Hepatocyte (in vitro differentiated cells): Measurements from ENCODE around the gene SLC16A9. TPM values are rescaled to one million over a fixed set of nuclear protein-coding genes. Genes with fewer than 3 reads are reported as not detected.
A peak's percentile ranks its signal among the peaks of the same experiment; 100 is the strongest.
"Not testable (repeated sequence)": the region's sequence is repeated elsewhere in the genome, so short reads cannot be mapped to it uniquely, and the experiment has no call there.

ENCODE experiments used
- DNase-seq: peaks from one replicate; pipeline ENCODE4 v3.0.0-alpha.2; 2016; ENCODE audit warnings: low spot score
- H2AFZ ChIP-seq: fragments of 200-600 bp; sonication (generic); 2 replicates; pipeline ENCODE4 v1.6.0; 2016; ENCODE audit warnings: antibody characterized with exemption, mild to moderate bottlenecking
- H3K27ac ChIP-seq: fragments of 200-600 bp; sonication (generic); 2 replicates; pipeline ENCODE4 v1.5.1; 2016; ENCODE audit warnings: mild to moderate bottlenecking
- H3K27me3 ChIP-seq: fragments of 200-600 bp; sonication (generic); 2 replicates; pipeline ENCODE4 v1.6.1; 2016
- H3K36me3 ChIP-seq: fragments of 200-600 bp; sonication (generic); replicated peaks from 2 replicates; pipeline ENCODE4 v1.5.1; 2016; ENCODE audit warnings: low read depth; ENCODE audit not compliant: insufficient read depth
- H3K4me1 ChIP-seq: fragments of 200-600 bp; sonication (generic); 2 replicates; pipeline ENCODE4 v1.5.1; 2016; ENCODE audit warnings: mild to moderate bottlenecking, moderate library complexity; ENCODE audit not compliant: insufficient read depth
- H3K4me2 ChIP-seq: fragments of 200-600 bp; sonication (generic); 2 replicates; pipeline ENCODE4 v1.6.0; 2016
- H3K4me3 ChIP-seq: fragments of 200-600 bp; sonication (generic); 2 replicates; pipeline ENCODE4 v1.5.1; 2016; ENCODE audit warnings: mild to moderate bottlenecking
- H3K79me2 ChIP-seq: fragments of 200-600 bp; sonication (generic); 2 replicates; pipeline ENCODE4 v1.6.0; 2017; ENCODE audit warnings: mild to moderate bottlenecking
- H3K9me2 ChIP-seq: fragments of 200-600 bp; sonication (generic); replicated peaks from 2 replicates; pipeline ENCODE4 v1.6.0; 2017; ENCODE audit warnings: mild to moderate bottlenecking; ENCODE audit not compliant: insufficient read depth
- H3K9me3 ChIP-seq: fragments of 200-600 bp; sonication (generic); 2 replicates; pipeline ENCODE4 v1.5.1; 2016; ENCODE audit warnings: low read depth, mild to moderate bottlenecking
- H4K20me1 ChIP-seq: fragments of 200-600 bp; sonication (generic); 2 replicates; pipeline ENCODE4 v1.6.0; 2016; ENCODE audit warnings: mild to moderate bottlenecking; ENCODE audit not compliant: insufficient read depth, poor library complexity, severe bottlenecking
- CTCF ChIP-seq: fragments of 200-600 bp; sonication (generic); IDR thresholded peaks from 2 replicates; pipeline ENCODE4 v1.5.1; 2016; ENCODE audit warnings: antibody characterized with exemption, mild to moderate bottlenecking; ENCODE audit not compliant: poor library complexity
- EZH2 ChIP-seq: fragments of 200-600 bp; sonication (generic); IDR thresholded peaks from 2 replicates; pipeline ENCODE4 v1.6.1; 2016; ENCODE audit warnings: antibody characterized with exemption, mild to moderate bottlenecking, borderline replicate concordance
- EZH2phosphoT487 ChIP-seq: fragments of 200-600 bp; sonication (generic); IDR thresholded peaks from one replicate; pipeline ENCODE4 v1.6.1; 2018; ENCODE audit warnings: antibody characterized with exemption, mild to moderate bottlenecking, low read depth, moderate library complexity; ENCODE audit not compliant: unreplicated experiment, severe bottlenecking
- WGBS: methylation state at CpG from one replicate; pipeline ENCODE4 v1.1.6; 2016; ENCODE audit warnings: low lambda C conversion rate; ENCODE audit errors: missing lambda C conversion rate; 5-methylcytosine and 5-hydroxymethylcytosine counted together
- polyA plus RNA-seq: library from polyadenylated mRNA; unstranded; fragments of >200 nt; fragmentation: Nextera tagmentation; extraction: Ambion mirVana; gene quantifications from 2 replicates; pipeline ENCODE4 v1.2.1, GENCODE V29; 2016
- total RNA-seq: library from RNA; depleted of rRNA; stranded (reverse); fragments of >200 nt; gene quantifications from 2 replicates; pipeline ENCODE4 v1.2.3, GENCODE V29; 2014

The SLC16A9 gene
- total and polyA plus RNA-seq, 2 experiments from 2014 or later = 2.0 to 4.7 TPM

- no peaks in the 10 kb centered on the region for H3K4me1 ChIP-seq
- no peak overlapping the region for H3K4me3 ChIP-seq
- TF ChIP-seq EZH2 = no peak
- no peak for TF ChIP-seq EZH2phosphoT487
- TF ChIP-seq CTCF = no peak
- 57% methylated on average over 2 of the region's 2 CpGs for WGBS
- H2AFZ ChIP-seq = no peak overlapping the region
- no peaks in the 10 kb centered on the region for H3K9me3 ChIP-seq
- no peaks in the 10 kb centered on the region for H3K27me3 ChIP-seq
- no peaks in the 10 kb centered on the region for H3K79me2 ChIP-seq
- H4K20me1 ChIP-seq = no peaks in the 10 kb centered on the region
- DNase-seq = no peak
- H3K36me3 ChIP-seq = no peaks in the 10 kb centered on the region
- H3K9me2 ChIP-seq = no peaks in the 10 kb centered on the region
- peak overlapping the region; percentile 10 for H3K4me2 ChIP-seq
- no peak overlapping the region for H3K27ac ChIP-seq
These were observed 35.6 kb upstream of the SLC16A9 start for GRCh38 chr10:59745163-59745650.

- WGBS = 59% methylated on average over 6 of the region's 6 CpGs
- not testable (repeated sequence) for H3K27ac ChIP-seq, H3K27me3 ChIP-seq, H3K4me1 ChIP-seq, H3K79me2 ChIP-seq, DNase-seq, H3K9me3 ChIP-seq, H2AFZ ChIP-seq, H3K4me3 ChIP-seq, H3K9me2 ChIP-seq, H3K36me3 ChIP-seq, H4K20me1 ChIP-seq
- H3K4me2 ChIP-seq = peak overlapping the region; percentile 10
These were observed 35.1 kb upstream of the SLC16A9 start for GRCh38 chr10:59744762-59745161.

GRCh38 chr10:59744156-59744555, 34.5 kb upstream of the SLC16A9 start:
- not testable (repeated sequence) for H3K9me3 ChIP-seq, DNase-seq, H3K4me1 ChIP-seq, H2AFZ ChIP-seq, H3K27ac ChIP-seq, H3K27me3 ChIP-seq, H3K79me2 ChIP-seq, H3K4me2 ChIP-seq, H4K20me1 ChIP-seq, H3K9me2 ChIP-seq, H3K36me3 ChIP-seq, H3K4me3 ChIP-seq
- 96% methylated on average over 22 of the region's 32 CpGs for WGBS

GRCh38 chr10:59741583-59741982, 31.9 kb upstream of the SLC16A9 start:
- no peak overlapping the region for H3K27ac ChIP-seq
- no peak overlapping the region for H3K4me3 ChIP-seq
- no peak for TF ChIP-seq EZH2phosphoT487
- TF ChIP-seq CTCF = no peak
- TF ChIP-seq EZH2 = no peak
- no peaks in the 10 kb centered on the region for H3K9me2 ChIP-seq
- no peaks in the 10 kb centered on the region for H3K79me2 ChIP-seq
- no peaks in the 10 kb centered on the region for H3K27me3 ChIP-seq
- H3K36me3 ChIP-seq = no peaks in the 10 kb centered on the region
- H3K4me1 ChIP-seq = no peaks in the 10 kb centered on the region
- H3K9me3 ChIP-seq = no peaks in the 10 kb centered on the region
- no peaks in the 10 kb centered on the region for H4K20me1 ChIP-seq
- H3K4me2 ChIP-seq = no peak overlapping the region
- H2AFZ ChIP-seq = no peak overlapping the region
- DNase-seq = no peak
- 79% methylated on average over 5 of the region's 5 CpGs for WGBS

- no peaks in the 10 kb centered on the region for H3K9me2 ChIP-seq
- H4K20me1 ChIP-seq = no peaks in the 10 kb centered on the region
- no peaks in the 10 kb centered on the region for H3K36me3 ChIP-seq
- H3K4me1 ChIP-seq = no peaks in the 10 kb centered on the region
- no peaks in the 10 kb centered on the region for H3K79me2 ChIP-seq
- no peak for TF ChIP-seq EZH2phosphoT487
- TF ChIP-seq CTCF = no peak
- no peak for TF ChIP-seq EZH2
- H3K4me3 ChIP-seq = no peak overlapping the region
- no peak overlapping the region for H2AFZ ChIP-seq
- H3K9me3 ChIP-seq = no peaks in the 10 kb centered on the region
- no peak overlapping the region for H3K4me2 ChIP-seq
- no peaks in the 10 kb centered on the region for H3K27me3 ChIP-seq
- DNase-seq = no peak
- H3K27ac ChIP-seq = no peak overlapping the region
These were observed 31.4 kb upstream of the SLC16A9 start for GRCh38 chr10:59741048-59741447.
